ENCODE data around the gene EIF5. TPM values are rescaled to one million over a fixed set of nuclear protein-coding genes. Genes with fewer than 3 reads are reported as not detected.

Gene EIF5
- polyA plus RNA-seq, 4 donors, result 99.2 to 257 (median 246) TPM

GRCh38 chr14:103391048-103391447, 57.0 kb downstream of the EIF5 start:
- no peak for DNase-seq (ENCODE audit: low read depth in 4 of 4, low spot score in 3 of 4)

DNA sequence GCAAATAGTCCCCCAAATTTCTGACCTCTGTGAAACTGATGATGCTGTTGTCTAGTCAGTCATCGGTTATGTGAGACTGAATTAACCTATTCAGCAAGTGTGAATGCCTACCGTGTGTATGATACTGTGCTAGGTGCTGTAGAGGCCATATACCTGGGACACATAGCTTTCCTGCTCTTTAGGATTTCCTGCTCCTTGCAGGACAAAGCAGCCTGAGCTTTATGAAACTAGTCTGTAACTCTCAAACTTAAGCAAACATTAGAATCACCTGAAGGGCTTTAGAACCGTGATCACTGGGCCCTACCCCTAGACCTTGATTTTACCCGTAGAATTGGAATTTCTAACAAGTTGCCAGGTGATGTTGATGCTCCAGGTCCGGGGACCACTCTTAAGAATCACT, 58.1 kb downstream of the EIF5 start:
- no peak for DNase-seq (ENCODE audit: low read depth in 4 of 4, low spot score in 3 of 4)

- no peak for DNase-seq (ENCODE audit: low read depth in 4 of 4, low spot score in 3 of 4)
These were observed 58.5 kb downstream of the EIF5 start for GRCh38 chr14:103392572-103392971.

GRCh38 chr14:103393070-103393469, 59.0 kb downstream of the EIF5 start:
- DNase-seq (ENCODE audit: low read depth in 4 of 4, low spot score in 3 of 4), result no peak

GRCh38 chr14:103393676-103394626, 59.9 kb downstream of the EIF5 start:
- DNase-seq (ENCODE audit: low read depth in 4 of 4, low spot score in 3 of 4), result no peak

Other genes with a start within 250 kb of the EIF5 start
- 1 to 10 TPM in 2 of 4 donors, under 1 TPM in 2; 0.70 to 5.3 (median 1.8) TPM for gene EXOC3L4, start 239.5 kb upstream of the EIF5 start, polyA plus RNA-seq (ENCODE audit: insufficient read length in 4 of 4)
- gene TNFAIP2, start 210.8 kb upstream of the EIF5 start, polyA plus RNA-seq (ENCODE audit: insufficient read length in 4 of 4), result 10 to 100 TPM; 31.7 to 52.7 (median 44.7) TPM
- gene MARK3, start 51.2 kb downstream of the EIF5 start, polyA plus RNA-seq (ENCODE audit: insufficient read length in 4 of 4), result 100 to 1,000 TPM in 1 of 4 donors, 10 to 100 TPM in 3; 79.3 to 106 (median 94.3) TPM
- gene CKB, start 188.6 kb downstream of the EIF5 start, polyA plus RNA-seq (ENCODE audit: insufficient read length in 4 of 4), result 100 to 1,000 TPM in 3 of 4 donors, 10 to 100 TPM in 1; 65.6 to 159 (median 121) TPM
- 1 to 10 TPM; 5.6 to 9.0 (median 6.2) TPM for gene TRMT61A, start 195.0 kb downstream of the EIF5 start, polyA plus RNA-seq (ENCODE audit: insufficient read length in 4 of 4)
- gene BAG5, start 228.4 kb downstream of the EIF5 start, polyA plus RNA-seq (ENCODE audit: insufficient read length in 4 of 4), result 10 to 100 TPM; 22.7 to 34.6 (median 31.5) TPM
- gene COA8, start 228.7 kb downstream of the EIF5 start, polyA plus RNA-seq (ENCODE audit: insufficient read length in 4 of 4), result 10 to 100 TPM; 26.7 to 46.0 (median 42.1) TPM

Data from left renal pelvis (tissue), 4 donors.